RWPE1 (cell line): ENCODE measurements around the gene EGFLAM.

Experiments used
- CTCF ChIA-PET: fragments of 350-600 bp; sonication (Branson Sonifier 250); formaldehyde crosslinking; extraction: SDS; loops from one replicate; lab custom pipeline; 2021; lab: Yijun Ruan, JAX
- POLR2A ChIA-PET: fragments of 400-600 bp; formaldehyde crosslinking; extraction: SDS; loops from one replicate; lab custom pipeline; 2020; ENCODE audit warnings: antibody characterized with exemption; ENCODE audit not compliant: low non-redundant PET; lab: Yijun Ruan, JAX
- DNase-seq: peaks from one replicate; pipeline ENCODE4 v3.0.0; 2012; ENCODE audit warnings: low spot score
- H3K27ac ChIP-seq: fragments of 450-650 bp; 2 replicates; pipeline ENCODE4 v1.5.1; 2017
- CTCF ChIP-seq: fragments of 450-650 bp; conservative IDR thresholded peaks from 2 replicates; pipeline ENCODE4 v1.5.1; 2017; ENCODE audit warnings: low read depth, mild to moderate bottlenecking

EGFLAM gene

DNA sequence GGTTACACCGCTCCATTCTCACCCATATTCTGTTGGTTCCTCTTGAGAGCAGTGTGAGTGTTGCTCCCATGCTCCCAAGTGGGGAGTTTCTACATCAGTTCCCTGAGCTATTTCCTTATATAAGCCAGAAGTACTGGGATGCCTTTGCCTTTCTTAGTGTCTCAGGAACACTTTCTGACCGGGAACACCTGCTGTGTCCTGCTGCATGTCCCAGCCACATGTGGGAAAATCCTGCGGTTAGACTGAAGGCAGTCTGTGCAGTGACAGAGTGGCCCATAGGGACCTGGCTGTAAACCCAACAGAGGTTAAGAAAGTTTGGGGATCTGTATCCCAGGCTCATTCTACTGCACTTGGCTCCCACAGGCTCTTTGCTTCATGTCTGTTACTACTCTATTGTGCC lies 126.0 kb downstream of the EGFLAM start:
- no peak for TF ChIP-seq CTCF
- POLR2A ChIA-PET = no interaction called here
- CTCF ChIA-PET = interaction anchor here (0.5 to 0.6 kb wide), 2 partner anchors 96 to 119 kb away, joined by 3 read pairs; no protein-coding TSS in a partner anchor
- H3K27ac ChIP-seq = no peak overlapping the region
- DNase-seq = no peak

GRCh38 chr5:38387161-38387560 lies 128.8 kb downstream of the EGFLAM start:
- DNase-seq = no peak
- TF ChIP-seq CTCF = no peak
- POLR2A ChIA-PET = no interaction called here
- CTCF ChIA-PET = no interaction called here
- H3K27ac ChIP-seq = no peak overlapping the region

- no peak for TF ChIP-seq CTCF
- no peak overlapping the region for H3K27ac ChIP-seq
- POLR2A ChIA-PET = no interaction called here
- no peak for DNase-seq
- CTCF ChIA-PET = interaction anchor here (0.6 to 1.6 kb wide), 2 partner anchors 11 to 494 kb away, joined by 4 read pairs; no protein-coding TSS in a partner anchor
Observed at GRCh38 chr5:38393636-38394035, 135.3 kb downstream of the EGFLAM start.

- CTCF ChIA-PET = no interaction called here
- no peak for TF ChIP-seq CTCF
- POLR2A ChIA-PET = no interaction called here
- DNase-seq = no peak
- no peak overlapping the region for H3K27ac ChIP-seq
Observed at GRCh38 chr5:38396766-38397165, 138.4 kb downstream of the EGFLAM start.

DNA sequence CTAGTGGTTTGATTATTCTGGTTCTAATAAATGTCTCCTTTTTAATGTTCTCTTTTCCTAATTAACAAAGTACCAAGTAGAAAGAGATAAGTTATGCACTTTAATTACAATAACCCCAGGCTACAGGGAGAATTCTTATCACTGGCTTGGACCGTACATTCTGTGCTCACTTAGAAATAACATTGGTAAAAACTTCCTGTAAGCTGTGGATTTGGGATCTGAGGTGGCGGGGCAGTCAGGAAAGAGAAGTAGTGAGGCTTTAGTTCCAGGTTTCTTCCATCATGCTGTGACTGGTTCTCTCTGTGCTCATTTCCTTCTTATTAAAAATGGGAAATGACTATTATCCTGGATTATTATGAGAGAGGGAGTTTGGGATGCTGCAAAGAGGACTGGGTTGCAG lies 142.0 kb downstream of the EGFLAM start:
- DNase-seq = no peak
- ChIA-PET POLR2A (no interaction called here), CTCF (interaction anchor here (1.3 kb wide), 1 partner anchor 17 kb away, joined by 6 read pairs; no protein-coding TSS in a partner anchor)
- H3K27ac ChIP-seq = no peak overlapping the region
- no peak for TF ChIP-seq CTCF

- no peak for TF ChIP-seq CTCF
- no peak for DNase-seq
- POLR2A ChIA-PET = no interaction called here
- CTCF ChIA-PET = interaction anchor here (1.3 kb wide), 1 partner anchor 18 kb away, joined by 6 read pairs; no protein-coding TSS in a partner anchor
- H3K27ac ChIP-seq = no peak overlapping the region
Observed at GRCh38 chr5:38401145-38401544, 142.8 kb downstream of the EGFLAM start.
